ENCODE measurements around the gene C1QL4.
"Not testable (repeated sequence)": the region's sequence is repeated elsewhere in the genome, so short reads cannot be mapped to it uniquely, and the experiment has no call there.

DNA sequence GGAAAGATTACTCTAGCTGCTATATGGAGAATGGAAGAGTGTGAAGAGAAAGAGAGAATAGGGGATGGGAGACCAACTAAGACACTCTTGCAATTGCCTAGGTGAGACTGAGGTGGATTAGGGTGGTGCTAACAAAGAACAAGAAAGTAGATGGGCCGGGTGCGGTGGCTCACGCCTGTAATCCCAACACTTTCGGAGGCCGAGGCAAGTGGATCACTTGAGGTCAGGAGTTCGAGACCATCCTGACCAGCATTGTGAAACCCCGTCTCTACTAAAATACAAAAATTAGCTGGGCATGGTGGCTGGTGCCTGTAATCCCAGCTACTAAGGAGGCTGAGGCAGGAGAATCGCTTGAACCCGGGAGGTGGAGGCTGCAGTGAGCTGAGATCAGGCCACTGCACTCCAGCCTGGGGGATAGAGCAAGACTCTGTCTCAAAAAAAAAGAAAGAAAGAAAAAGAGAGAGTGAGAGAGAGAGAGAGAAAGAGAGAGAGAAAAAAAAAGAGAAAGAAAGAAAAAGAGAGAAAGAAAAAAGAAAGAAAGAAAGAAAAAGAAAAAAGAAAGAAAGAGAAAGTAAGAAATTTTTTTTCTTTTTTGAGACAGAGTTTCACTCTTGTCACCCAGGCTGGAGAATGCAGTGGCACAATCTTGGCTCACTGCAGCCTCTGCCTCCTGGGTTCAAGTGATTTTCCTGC, 16.4 kb downstream of the C1QL4 start:
- TF ChIP-seq, protein P1, sequence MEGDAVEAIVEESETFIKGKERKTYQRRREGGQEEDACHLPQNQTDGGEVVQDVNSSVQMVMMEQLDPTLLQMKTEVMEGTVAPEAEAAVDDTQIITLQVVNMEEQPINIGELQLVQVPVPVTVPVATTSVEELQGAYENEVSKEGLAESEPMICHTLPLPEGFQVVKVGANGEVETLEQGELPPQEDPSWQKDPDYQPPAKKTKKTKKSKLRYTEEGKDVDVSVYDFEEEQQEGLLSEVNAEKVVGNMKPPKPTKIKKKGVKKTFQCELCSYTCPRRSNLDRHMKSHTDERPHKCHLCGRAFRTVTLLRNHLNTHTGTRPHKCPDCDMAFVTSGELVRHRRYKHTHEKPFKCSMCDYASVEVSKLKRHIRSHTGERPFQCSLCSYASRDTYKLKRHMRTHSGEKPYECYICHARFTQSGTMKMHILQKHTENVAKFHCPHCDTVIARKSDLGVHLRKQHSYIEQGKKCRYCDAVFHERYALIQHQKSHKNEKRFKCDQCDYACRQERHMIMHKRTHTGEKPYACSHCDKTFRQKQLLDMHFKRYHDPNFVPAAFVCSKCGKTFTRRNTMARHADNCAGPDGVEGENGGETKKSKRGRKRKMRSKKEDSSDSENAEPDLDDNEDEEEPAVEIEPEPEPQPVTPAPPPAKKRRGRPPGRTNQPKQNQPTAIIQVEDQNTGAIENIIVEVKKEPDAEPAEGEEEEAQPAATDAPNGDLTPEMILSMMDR (IDR thresholded peaks at IDR 0.05), result not testable (repeated sequence)
- TF ChIP-seq POLR2A (IDR thresholded peaks at IDR 0.05), result not testable (repeated sequence)

Measured in esophagus squamous epithelium (tissue), 4 donors.